T1000 (cell line): ENCODE data around the gene PPIE.

Source experiments
- DNase-seq: peaks from one replicate; lab custom pipeline; 2025; ENCODE audit warnings: mixed read lengths; lab: John Stamatoyannopoulos, UW

The PPIE gene

GRCh38 chr1:39720094-39720999 lies 18.3 kb upstream of the PPIE start:
- no peak for DNase-seq

GRCh38 chr1:39721664-39722063 lies 17.0 kb upstream of the PPIE start:
- no peak for DNase-seq

DNA sequence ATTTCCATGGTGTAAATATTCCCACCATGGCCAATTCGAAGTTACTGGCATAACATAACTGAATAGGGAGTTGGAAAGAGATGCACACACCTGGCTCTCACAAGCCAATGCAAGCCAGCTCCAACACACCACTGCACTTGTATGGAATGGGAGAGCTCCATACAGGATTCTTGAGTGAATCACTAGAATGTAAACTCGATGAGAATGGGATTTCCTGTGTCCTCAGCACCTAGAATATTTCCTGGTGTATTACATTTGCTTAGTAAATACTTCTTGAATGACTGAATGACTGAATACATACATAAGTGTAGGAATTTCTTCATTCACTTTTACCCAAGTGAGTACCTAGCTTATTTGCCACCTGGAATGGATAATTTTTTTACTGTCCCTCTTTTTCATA lies 16.2 kb upstream of the PPIE start:
- DNase-seq, result no peak

DNA sequence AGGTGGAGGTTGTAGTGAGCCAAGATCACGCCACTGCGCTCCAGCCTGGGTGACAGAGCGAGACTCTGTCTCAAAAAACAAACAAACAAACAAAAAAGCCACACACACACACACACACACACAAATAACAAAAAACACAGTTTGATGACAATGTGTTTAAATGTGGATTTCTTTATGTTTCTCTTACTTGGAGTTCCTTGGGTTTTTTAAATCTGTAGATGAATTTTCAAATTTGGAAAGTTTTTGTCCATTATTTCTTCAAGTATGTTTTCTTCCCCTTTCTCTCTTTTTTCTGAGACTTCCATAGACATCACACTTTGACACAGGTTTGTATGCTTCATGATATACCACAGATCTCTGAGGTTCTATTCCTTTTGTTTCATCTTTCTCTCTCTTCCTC lies 12.1 kb upstream of the PPIE start:
- DNase-seq, result no peak

GRCh38 chr1:39727221-39727931 lies 11.3 kb upstream of the PPIE start:
- no peak for DNase-seq

- DNase-seq, result no peak
These were observed 10.8 kb upstream of the PPIE start for GRCh38 chr1:39727932-39728317.

- DNase-seq, result no peak
These were observed 9.7 kb upstream of the PPIE start for GRCh38 chr1:39729030-39729429.

- DNase-seq, result no peak
These were observed 8.8 kb upstream of the PPIE start for GRCh38 chr1:39729842-39730241.

DNA sequence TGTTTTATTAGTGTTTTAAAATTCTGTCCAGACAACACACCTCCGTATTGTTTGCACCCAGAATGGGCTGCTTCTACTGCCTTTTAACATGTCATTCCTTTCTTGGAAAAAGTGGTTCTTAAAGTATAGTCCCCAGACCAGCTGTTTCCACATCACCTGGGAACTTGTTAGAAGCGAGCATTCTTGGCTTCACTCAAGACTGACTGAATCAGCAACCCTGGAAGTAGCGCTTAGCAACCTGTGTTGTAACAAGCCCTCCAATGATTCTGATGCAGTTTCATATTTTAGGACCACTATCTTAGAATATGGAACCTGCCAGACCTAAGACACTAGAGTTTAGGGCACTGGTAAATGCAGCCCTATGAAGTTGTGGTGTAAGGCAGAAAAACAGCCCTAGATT lies 6.0 kb upstream of the PPIE start:
- DNase-seq, result no peak

- DNase-seq, result no peak
These were observed 5.5 kb upstream of the PPIE start for GRCh38 chr1:39733161-39733560.

DNA sequence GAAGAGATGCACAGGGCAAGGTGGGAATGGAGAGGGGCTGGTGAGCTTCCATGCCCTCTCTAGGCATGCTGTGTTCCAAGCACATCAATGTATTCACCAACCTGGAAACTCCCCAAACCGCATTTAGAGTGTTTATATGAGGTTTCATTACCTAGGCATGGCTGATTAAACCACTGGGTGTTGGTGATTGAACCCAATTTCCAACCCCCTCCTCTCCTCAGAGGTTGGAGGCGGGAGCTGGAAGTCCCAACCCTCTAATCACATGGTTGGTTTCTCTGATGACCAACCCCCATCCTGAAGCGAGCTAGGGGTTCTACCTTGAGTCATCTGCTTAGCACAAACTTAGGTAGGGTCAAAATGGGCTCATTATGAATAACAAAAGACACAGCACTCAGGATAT lies 3.0 kb upstream of the PPIE start:
- DNase-seq, result no peak

- no peak for DNase-seq
These were observed 1.0 kb upstream of the PPIE start for GRCh38 chr1:39737546-39738169.

GRCh38 chr1:39745016-39745670 lies 6.5 kb downstream of the PPIE start:
- DNase-seq, result no peak

GRCh38 chr1:39751595-39751994 lies 12.9 kb downstream of the PPIE start:
- no peak for DNase-seq

- DNase-seq, result no peak
These were observed 14.0 kb downstream of the PPIE start for GRCh38 chr1:39752703-39753102.

DNA sequence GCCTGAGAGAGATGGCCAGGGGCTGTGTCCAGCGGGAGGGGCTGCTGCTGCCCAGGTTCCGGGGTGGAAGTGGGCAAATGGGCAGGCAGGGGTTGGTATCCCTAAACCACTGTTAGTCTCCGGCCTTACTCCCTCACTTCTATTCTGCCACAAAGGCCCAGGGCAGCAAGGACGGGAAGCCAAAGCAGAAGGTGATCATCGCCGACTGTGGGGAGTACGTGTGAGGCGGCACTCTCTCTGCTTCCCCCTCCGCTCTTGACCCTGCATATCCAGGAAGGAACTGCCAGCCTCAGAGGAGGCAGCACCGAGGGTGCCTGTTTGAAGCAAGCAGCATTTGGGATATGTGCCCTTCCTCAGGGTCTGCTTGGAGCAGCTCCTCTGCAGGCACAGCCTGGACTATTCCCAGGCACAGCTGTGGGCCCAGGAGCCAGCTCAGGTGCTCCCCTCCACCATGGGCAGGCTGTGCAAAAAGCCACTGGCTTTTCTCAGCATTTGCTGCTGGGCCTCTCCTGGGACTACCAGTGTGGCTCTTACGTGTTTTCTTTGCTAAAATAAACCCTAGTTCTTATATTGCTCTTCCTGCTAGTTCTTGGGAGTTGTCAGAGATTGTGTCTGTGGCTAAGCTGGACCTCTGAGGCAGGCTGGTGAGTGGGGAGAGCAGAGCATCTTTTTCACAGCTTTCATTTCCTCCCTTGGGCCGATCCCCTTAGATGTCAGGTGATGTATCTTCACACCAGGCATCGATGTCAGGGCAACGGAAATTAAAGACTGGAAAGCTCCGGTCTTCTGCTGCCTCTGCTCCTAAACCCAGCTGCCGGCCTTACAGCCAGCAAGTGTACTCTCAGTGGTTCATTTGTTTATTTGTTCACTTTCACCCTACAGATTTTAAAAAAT lies 14.7 kb downstream of the PPIE start:
- DNase-seq, result no peak

DNA sequence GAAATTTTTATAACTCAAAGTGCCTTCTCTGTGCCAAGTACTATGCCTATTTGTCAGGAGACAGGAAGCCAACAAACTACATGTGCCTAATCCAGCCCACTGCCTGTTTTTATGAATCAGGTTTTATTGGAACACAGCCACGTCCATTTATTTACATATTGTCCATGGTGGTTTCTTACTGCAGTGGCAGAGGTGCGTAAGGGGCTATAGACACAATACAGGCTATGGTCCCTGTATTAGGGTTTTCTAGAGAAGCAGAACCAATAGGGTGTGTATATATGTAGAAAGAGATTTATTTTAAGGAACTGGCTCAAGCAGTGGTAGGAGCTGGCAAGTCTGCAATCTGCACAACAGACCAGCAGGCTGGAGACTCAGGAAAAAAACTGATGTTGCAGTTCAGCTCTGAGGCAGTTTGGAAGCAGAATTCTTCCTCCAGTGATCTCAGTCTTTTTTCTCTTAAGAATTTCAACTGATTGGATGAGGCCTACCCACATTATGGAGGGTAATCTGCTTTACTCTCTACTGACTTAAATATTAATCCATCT lies 15.4 kb downstream of the PPIE start:
- DNase-seq, result no peak

- DNase-seq, result no peak
These were observed 16.3 kb downstream of the PPIE start for GRCh38 chr1:39754906-39755504.

DNA sequence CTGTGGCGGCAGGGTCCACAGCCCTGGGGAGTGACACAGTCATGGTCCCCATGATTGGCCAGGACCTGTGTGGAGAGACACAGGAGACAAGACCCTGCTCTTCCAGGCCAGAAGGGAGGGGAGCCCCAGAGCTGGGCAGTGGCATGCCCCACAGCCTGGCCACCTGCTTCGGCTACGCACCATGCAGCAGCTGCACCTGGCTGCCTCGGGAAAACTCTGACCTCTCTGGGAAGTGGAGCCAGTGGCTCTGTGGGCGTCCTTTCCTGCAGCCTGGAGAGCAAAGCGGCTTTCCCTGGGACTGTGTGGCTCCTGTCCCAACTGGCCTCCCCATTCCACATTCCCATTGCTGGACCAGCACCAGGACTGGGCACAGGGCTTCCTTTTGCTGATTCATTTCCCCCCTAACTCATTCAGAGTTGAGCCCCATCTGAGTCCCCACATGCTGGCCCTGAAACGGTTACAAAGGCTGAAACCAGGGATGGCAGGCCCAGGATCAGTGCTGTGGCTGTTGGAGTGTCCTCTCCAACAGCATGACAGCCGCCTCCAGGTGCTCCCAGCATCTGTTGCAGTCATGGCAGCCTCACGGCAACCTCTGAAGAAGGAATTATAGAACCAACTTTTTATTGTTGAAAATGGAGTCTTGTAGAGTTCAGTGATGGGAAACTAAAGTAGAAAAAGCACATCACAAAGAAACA lies 17.4 kb downstream of the PPIE start:
- DNase-seq, result no peak

GRCh38 chr1:39757501-39757900 lies 18.8 kb downstream of the PPIE start:
- DNase-seq, result no peak
